ENCODE results near the gene RALGDS.

Gene RALGDS

GRCh38 chr9:133133681-133134387 lies 12.8 kb upstream of the RALGDS start:
- peak; percentile 96 for DNase-seq

GRCh38 chr9:133132174-133132573 lies 11.1 kb upstream of the RALGDS start:
- DNase-seq: peak; percentile 29

- no peak for DNase-seq
Measured at GRCh38 chr9:133131506-133131905, 10.5 kb upstream of the RALGDS start.

- peak; percentile 84 for DNase-seq
Measured at GRCh38 chr9:133130685-133131244, 9.7 kb upstream of the RALGDS start.

- peak; percentile 63 for DNase-seq
Measured at GRCh38 chr9:133129001-133129795, 8.2 kb upstream of the RALGDS start.

- no peak for DNase-seq
Measured at GRCh38 chr9:133128152-133128551, 7.1 kb upstream of the RALGDS start.

- peak; percentile 90 for DNase-seq
Measured at GRCh38 chr9:133127340-133127981, 6.4 kb upstream of the RALGDS start.

- no peak for DNase-seq
Measured at GRCh38 chr9:133126697-133127339, 5.8 kb upstream of the RALGDS start.

GRCh38 chr9:133125941-133126696 lies 5.1 kb upstream of the RALGDS start:
- peak; percentile 69 for DNase-seq

GRCh38 chr9:133124907-133125275 lies 3.9 kb upstream of the RALGDS start:
- DNase-seq: no peak

GRCh38 chr9:133124123-133124906 lies 3.3 kb upstream of the RALGDS start:
- DNase-seq: no peak

- no peak for DNase-seq
Measured at GRCh38 chr9:133122935-133123611, 2.0 kb upstream of the RALGDS start.

GRCh38 chr9:133122605-133122934 lies 1.5 kb upstream of the RALGDS start:
- no peak for DNase-seq

- DNase-seq: no peak
Measured at GRCh38 chr9:133121915-133122550, 993 bp upstream of the RALGDS start.

- DNase-seq: no peak
Measured at GRCh38 chr9:133120501-133121197, 391 bp downstream of the RALGDS start.

GRCh38 chr9:133119846-133120500 lies 1.1 kb downstream of the RALGDS start:
- DNase-seq: no peak

- DNase-seq: no peak
Measured at GRCh38 chr9:133119103-133119845, 1.8 kb downstream of the RALGDS start.

- DNase-seq: no peak
Measured at GRCh38 chr9:133118568-133118967, 2.5 kb downstream of the RALGDS start.

GRCh38 chr9:133118179-133118520 lies 2.9 kb downstream of the RALGDS start:
- DNase-seq: no peak

All from CD4-positive, alpha-beta T cell treated with Interleukin-21 for 1 hour (primary cell).